Sigmoid colon (tissue), 4 donors: ENCODE results near the gene TRIO.

Experiments used
- POLR2A ChIP-seq, 2 donors: fragments of 450-650 bp; IDR thresholded peaks; one replicate each; pipeline ENCODE4 v1.6.1; 2016; ENCODE audit warnings: antibody characterized with exemption in 2 of 2, mild to moderate bottlenecking in 2 of 2, moderate library complexity in 2 of 2
- POLR2AphosphoS5 ChIP-seq, 4 donors: sonication (generic); formaldehyde crosslinking; IDR thresholded peaks; one replicate each; pipeline ENCODE4 v1.6.1; 2017; ENCODE audit warnings: antibody characterized with exemption in 4 of 4
- TF ChIP-seq, protein P1 (sequence below), 4 experiments: fragments of 450-650 bp in 3 of 4; fragments of 200-600 bp in 1 of 4; IDR thresholded peaks; one replicate each; pipeline ENCODE4 v1.5.1; 2016 to 2019; ENCODE audit warnings: antibody characterized with exemption in 4 of 4, mild to moderate bottlenecking in 3 of 4, moderate library complexity in 2 of 4

DNA sequence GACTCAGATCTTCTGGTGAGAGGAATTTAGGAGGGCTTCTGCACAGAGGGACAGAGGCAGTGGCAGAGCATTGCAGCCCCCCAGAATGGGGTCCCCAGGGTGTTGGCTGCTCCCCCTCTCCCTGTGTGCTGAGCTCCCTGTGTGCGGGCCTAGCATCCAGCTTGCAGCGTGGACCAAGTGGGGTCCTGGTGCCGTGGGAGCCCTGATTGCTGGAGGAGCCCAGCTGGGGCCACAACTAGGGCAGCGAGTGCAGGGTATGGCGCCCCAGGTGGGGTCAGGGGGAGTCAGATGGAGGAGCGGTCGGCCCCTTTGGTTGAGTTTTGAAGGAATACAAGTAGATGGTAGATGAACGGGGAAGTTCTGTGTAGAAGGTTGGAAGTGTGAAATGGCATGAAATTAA is 66.7 kb downstream of the TRIO start:
- TF ChIP-seq, protein P1, sequence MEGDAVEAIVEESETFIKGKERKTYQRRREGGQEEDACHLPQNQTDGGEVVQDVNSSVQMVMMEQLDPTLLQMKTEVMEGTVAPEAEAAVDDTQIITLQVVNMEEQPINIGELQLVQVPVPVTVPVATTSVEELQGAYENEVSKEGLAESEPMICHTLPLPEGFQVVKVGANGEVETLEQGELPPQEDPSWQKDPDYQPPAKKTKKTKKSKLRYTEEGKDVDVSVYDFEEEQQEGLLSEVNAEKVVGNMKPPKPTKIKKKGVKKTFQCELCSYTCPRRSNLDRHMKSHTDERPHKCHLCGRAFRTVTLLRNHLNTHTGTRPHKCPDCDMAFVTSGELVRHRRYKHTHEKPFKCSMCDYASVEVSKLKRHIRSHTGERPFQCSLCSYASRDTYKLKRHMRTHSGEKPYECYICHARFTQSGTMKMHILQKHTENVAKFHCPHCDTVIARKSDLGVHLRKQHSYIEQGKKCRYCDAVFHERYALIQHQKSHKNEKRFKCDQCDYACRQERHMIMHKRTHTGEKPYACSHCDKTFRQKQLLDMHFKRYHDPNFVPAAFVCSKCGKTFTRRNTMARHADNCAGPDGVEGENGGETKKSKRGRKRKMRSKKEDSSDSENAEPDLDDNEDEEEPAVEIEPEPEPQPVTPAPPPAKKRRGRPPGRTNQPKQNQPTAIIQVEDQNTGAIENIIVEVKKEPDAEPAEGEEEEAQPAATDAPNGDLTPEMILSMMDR (IDR thresholded peaks at IDR 0.05) = no peak
- TF ChIP-seq POLR2AphosphoS5 (IDR thresholded peaks at IDR 0.05) (no peak), POLR2A (IDR thresholded peaks at IDR 0.05) (no peak)
